HFF-Myc (cell line): Measurements from ENCODE around the gene MFSD11.

Experiments
- DNase-seq: peaks from one replicate; pipeline ENCODE4 v3.0.0-alpha.2; 2011; ENCODE audit warnings: low read depth; ENCODE audit errors: extremely low read depth
- H3K4me3 ChIP-seq: replicated peaks from 2 replicates; pipeline ENCODE4 v1.5.1; 2011; ENCODE audit warnings: low read depth, mild to moderate bottlenecking, control low read depth, low read length
- TF ChIP-seq, protein P1 (sequence below): IDR thresholded peaks from 2 replicates; pipeline ENCODE4 v1.5.1; 2012; ENCODE audit warnings: mild to moderate bottlenecking, low read depth, low read length, control low read depth; ENCODE audit errors: missing control alignments

The MFSD11 gene

DNA sequence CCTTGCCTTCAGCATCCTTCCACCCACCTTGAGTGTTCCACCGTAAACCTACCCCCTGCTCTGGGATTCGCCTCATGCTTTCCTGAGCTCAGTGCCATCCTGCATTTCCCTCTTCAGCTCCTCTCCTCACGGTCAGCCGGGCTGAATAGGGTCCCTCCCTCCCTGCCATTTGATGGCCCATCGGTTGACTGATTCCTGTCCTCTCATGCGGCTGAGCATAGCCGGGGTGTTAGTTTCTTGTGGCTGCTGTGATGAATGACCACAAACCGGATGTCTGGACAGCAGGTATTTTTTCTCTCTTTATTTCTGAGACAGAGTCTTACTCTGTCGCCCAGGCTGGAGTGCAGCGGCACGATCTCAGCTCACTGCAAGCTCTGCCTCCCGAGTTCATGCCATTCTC lies 86.2 kb downstream of the MFSD11 start:
- TF ChIP-seq, protein P1, sequence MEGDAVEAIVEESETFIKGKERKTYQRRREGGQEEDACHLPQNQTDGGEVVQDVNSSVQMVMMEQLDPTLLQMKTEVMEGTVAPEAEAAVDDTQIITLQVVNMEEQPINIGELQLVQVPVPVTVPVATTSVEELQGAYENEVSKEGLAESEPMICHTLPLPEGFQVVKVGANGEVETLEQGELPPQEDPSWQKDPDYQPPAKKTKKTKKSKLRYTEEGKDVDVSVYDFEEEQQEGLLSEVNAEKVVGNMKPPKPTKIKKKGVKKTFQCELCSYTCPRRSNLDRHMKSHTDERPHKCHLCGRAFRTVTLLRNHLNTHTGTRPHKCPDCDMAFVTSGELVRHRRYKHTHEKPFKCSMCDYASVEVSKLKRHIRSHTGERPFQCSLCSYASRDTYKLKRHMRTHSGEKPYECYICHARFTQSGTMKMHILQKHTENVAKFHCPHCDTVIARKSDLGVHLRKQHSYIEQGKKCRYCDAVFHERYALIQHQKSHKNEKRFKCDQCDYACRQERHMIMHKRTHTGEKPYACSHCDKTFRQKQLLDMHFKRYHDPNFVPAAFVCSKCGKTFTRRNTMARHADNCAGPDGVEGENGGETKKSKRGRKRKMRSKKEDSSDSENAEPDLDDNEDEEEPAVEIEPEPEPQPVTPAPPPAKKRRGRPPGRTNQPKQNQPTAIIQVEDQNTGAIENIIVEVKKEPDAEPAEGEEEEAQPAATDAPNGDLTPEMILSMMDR, result no peak

GRCh38 chr17:76826330-76827068 lies 88.6 kb downstream of the MFSD11 start:
- TF ChIP-seq, protein P1, result no peak

More for the DNA sequence above, 86.2 kb downstream of the MFSD11 start:
- H3K4me3 ChIP-seq, result no peak overlapping the region
- DNase-seq, result no peak

GRCh38 chr17:76827736-76828135 lies 89.8 kb downstream of the MFSD11 start:
- no peak overlapping the region for H3K4me3 ChIP-seq
- TF ChIP-seq, protein P1, result no peak
- no peak for DNase-seq

More at GRCh38 chr17:76826330-76827068, 88.6 kb downstream of the MFSD11 start:
- H3K4me3 ChIP-seq, result no peak overlapping the region
- DNase-seq, result no peak
